Muscle of back (tissue), 11 donors: Measurements from ENCODE around the gene MRGPRE. TPM values are rescaled to one million over a fixed set of nuclear protein-coding genes. Genes with fewer than 3 reads are reported as not detected.

ENCODE experiments used
- DNase-seq, 3 donors: peaks; one replicate each; pipeline versions ENCODE4 v3.0.0 to v3.0.0-alpha.2; 2013
- polyA plus RNA-seq, 10 donors: library from polyadenylated mRNA; unstranded; fragments of 120-200 nt; gene quantifications; one replicate each; pipeline ENCODE4 v1.2.1, GENCODE V29; 2013; ENCODE audit not compliant: insufficient read length in 10 of 10

Gene MRGPRE
- polyA plus RNA-seq, 10 donors = not detected

GRCh38 chr11:3182462-3182852, 49.8 kb downstream of the MRGPRE start:
- no peak for DNase-seq

GRCh38 chr11:3181725-3182461, 50.3 kb downstream of the MRGPRE start:
- no peak for DNase-seq

- no peak for DNase-seq
Observed at GRCh38 chr11:3180869-3181268, 51.3 kb downstream of the MRGPRE start.

- DNase-seq = no peak
Observed at GRCh38 chr11:3178349-3178748, 53.9 kb downstream of the MRGPRE start.

GRCh38 chr11:3177931-3178330, 54.3 kb downstream of the MRGPRE start:
- DNase-seq = no peak

Other genes starting within 250 kb of the MRGPRE start
- 100 to 1,000 TPM in 8 of 10 donors, 10 to 100 TPM in 2; 95.8 to 147 (median 120) TPM for gene NAP1L4, start 240.1 kb downstream of the MRGPRE start, polyA plus RNA-seq
- 10 to 100 TPM; 20.0 to 25.9 (median 21.3) TPM for gene CARS1, start 175.0 kb downstream of the MRGPRE start, polyA plus RNA-seq
- 10 to 100 TPM; 11.4 to 21.7 (median 14.6) TPM for gene OSBPL5, start 67.1 kb downstream of the MRGPRE start, polyA plus RNA-seq
- not detected for gene MRGPRG, start 13.6 kb downstream of the MRGPRE start, polyA plus RNA-seq
- gene ZNF195, start 146.7 kb upstream of the MRGPRE start, polyA plus RNA-seq = 10 to 100 TPM; 11.6 to 22.9 (median 18.1) TPM